AG04449 (cell line): ENCODE results near the gene ERAP2.

ENCODE experiments used
- CTCF ChIA-PET: fragments of 350-600 bp; formaldehyde crosslinking; extraction: SDS; loops from one replicate; lab custom pipeline; 2021; ENCODE audit warnings: antibody characterized with exemption; lab: Yijun Ruan, JAX
- POLR2A ChIA-PET: fragments of 400-600, 350-600 bp; formaldehyde crosslinking; extraction: SDS; loops from one replicate; lab custom pipeline; 2020; ENCODE audit warnings: antibody characterized with exemption, inconsistent platforms; lab: Yijun Ruan, JAX
- DNase-seq: peaks from one replicate; pipeline ENCODE4 v3.0.0-alpha.2; 2010; ENCODE audit warnings: low read depth, low spot score
- H3K4me3 ChIP-seq: 2 replicates; pipeline ENCODE4 v1.5.1; 2011; ENCODE audit warnings: low read depth, mild to moderate bottlenecking, control low read depth, low read length
- TF ChIP-seq, protein P1 (sequence below): IDR thresholded peaks from one replicate; pipeline ENCODE4 v1.5.1; 2011; ENCODE audit warnings: mild to moderate bottlenecking, moderate library complexity, low read length, control low read depth, inconsistent platforms; ENCODE audit not compliant: insufficient read depth; ENCODE audit errors: missing control alignments

Gene ERAP2

GRCh38 chr5:96901384-96901783, 25.1 kb downstream of the ERAP2 start:
- H3K4me3 ChIP-seq = no peak overlapping the region
- TF ChIP-seq, protein P1, sequence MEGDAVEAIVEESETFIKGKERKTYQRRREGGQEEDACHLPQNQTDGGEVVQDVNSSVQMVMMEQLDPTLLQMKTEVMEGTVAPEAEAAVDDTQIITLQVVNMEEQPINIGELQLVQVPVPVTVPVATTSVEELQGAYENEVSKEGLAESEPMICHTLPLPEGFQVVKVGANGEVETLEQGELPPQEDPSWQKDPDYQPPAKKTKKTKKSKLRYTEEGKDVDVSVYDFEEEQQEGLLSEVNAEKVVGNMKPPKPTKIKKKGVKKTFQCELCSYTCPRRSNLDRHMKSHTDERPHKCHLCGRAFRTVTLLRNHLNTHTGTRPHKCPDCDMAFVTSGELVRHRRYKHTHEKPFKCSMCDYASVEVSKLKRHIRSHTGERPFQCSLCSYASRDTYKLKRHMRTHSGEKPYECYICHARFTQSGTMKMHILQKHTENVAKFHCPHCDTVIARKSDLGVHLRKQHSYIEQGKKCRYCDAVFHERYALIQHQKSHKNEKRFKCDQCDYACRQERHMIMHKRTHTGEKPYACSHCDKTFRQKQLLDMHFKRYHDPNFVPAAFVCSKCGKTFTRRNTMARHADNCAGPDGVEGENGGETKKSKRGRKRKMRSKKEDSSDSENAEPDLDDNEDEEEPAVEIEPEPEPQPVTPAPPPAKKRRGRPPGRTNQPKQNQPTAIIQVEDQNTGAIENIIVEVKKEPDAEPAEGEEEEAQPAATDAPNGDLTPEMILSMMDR = no peak
- CTCF ChIA-PET = interaction anchor here (0.6 kb wide), 1 partner anchor 288 kb away, joined by 3 read pairs; no protein-coding TSS in a partner anchor
- DNase-seq = no peak
- POLR2A ChIA-PET = no interaction called here

- no peak for DNase-seq
- ChIA-PET POLR2A (no interaction called here), CTCF (no interaction called here)
- no peak overlapping the region for H3K4me3 ChIP-seq
- TF ChIP-seq, protein P1 = no peak
Observed at GRCh38 chr5:96901841-96902240, 25.5 kb downstream of the ERAP2 start.

GRCh38 chr5:96902876-96903275, 26.6 kb downstream of the ERAP2 start:
- CTCF ChIA-PET = no interaction called here
- TF ChIP-seq, protein P1 = no peak
- no peak overlapping the region for H3K4me3 ChIP-seq
- no peak for DNase-seq
- POLR2A ChIA-PET = no interaction called here

DNA sequence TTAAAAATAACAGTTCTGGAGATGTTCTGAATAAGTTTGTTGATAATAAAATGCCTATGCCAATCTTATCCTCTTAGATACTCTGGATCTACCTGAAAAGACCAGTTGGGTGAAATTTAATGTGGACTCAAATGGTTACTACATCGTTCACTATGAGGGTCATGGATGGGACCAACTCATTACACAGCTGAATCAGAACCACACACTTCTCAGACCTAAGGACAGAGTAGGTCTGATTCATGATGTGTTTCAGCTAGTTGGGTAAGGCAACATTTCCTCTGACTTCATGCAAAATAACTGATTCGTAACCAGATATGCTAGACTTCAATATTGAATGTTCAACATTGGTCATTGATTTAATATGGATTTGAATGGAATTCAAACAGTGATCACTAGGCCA, 27.0 kb downstream of the ERAP2 start:
- POLR2A ChIA-PET = no interaction called here
- TF ChIP-seq, protein P1 = no peak
- no peak overlapping the region for H3K4me3 ChIP-seq
- no peak for DNase-seq
- CTCF ChIA-PET = no interaction called here

GRCh38 chr5:96904054-96904931, 28.0 kb downstream of the ERAP2 start:
- TF ChIP-seq, protein P1 = no peak
- H3K4me3 ChIP-seq = no peak overlapping the region
- DNase-seq = peak; percentile 2
- ChIA-PET CTCF (interaction anchor here (0.7 kb wide), 1 partner anchor 96 kb away, joined by 3 read pairs; the partner anchor contains the start of gene ERAP1), POLR2A (no interaction called here)

- H3K4me3 ChIP-seq = no peak overlapping the region
- POLR2A ChIA-PET = no interaction called here
- TF ChIP-seq, protein P1 = no peak
- DNase-seq = no peak
- CTCF ChIA-PET = no interaction called here
Observed at GRCh38 chr5:96905864-96906263, 29.6 kb downstream of the ERAP2 start.
